CD4-positive, alpha-beta memory T cell (primary cell): ENCODE data around the gene VWF. TPM values are rescaled to one million over a fixed set of nuclear protein-coding genes. Genes with fewer than 3 reads are reported as not detected.
A peak's percentile ranks its signal among the peaks of the same experiment; 100 is the strongest.

ENCODE experiments used
- CTCF ChIA-PET: fragments of 350-600 bp; sonication (Branson Sonifier 250); formaldehyde crosslinking; loops from one replicate; lab custom pipeline; 2021; ENCODE audit warnings: inconsistent platforms; ENCODE audit not compliant: partially characterized antibody; lab: Charles Lee
- POLR2A ChIA-PET: fragments of 350-600 bp; sonication (Branson Sonifier 250); formaldehyde crosslinking; loops from one replicate; lab custom pipeline; 2021; ENCODE audit not compliant: partially characterized antibody; lab: Charles Lee
- DNase-seq, 5 donors: peaks; one replicate each; pipeline versions ENCODE4 v3.0.0 to v3.0.0-alpha.2; 2020 to 2022; ENCODE audit warnings: mixed read lengths in 1 of 5
- H3K27ac ChIP-seq: one replicate; pipeline ENCODE4 v1.7.0; 2013; ENCODE audit warnings: low read depth, low read length
- H3K27me3 ChIP-seq: 2 replicates; pipeline ENCODE4 v1.7.0; 2013; ENCODE audit warnings: mild to moderate bottlenecking, low read length, moderate library complexity; ENCODE audit not compliant: insufficient read depth
- H3K36me3 ChIP-seq: 2 replicates; pipeline ENCODE4 v1.7.0; 2013; ENCODE audit warnings: mild to moderate bottlenecking, low read length, moderate library complexity; ENCODE audit not compliant: insufficient read depth
- H3K4me1 ChIP-seq: 2 replicates; pipeline ENCODE4 v1.7.0; 2013; ENCODE audit warnings: mild to moderate bottlenecking, low read length, moderate library complexity; ENCODE audit not compliant: insufficient read depth
- H3K4me3 ChIP-seq, 2 donors: one replicate each; pipeline ENCODE4 v1.7.0; 2013; ENCODE audit warnings: low read length in 2 of 2, mild to moderate bottlenecking in 1 of 2
- H3K9me3 ChIP-seq, 2 donors: one replicate each; pipeline ENCODE4 v1.7.0; 2013; ENCODE audit warnings: low read length in 2 of 2, control low read depth in 1 of 2; ENCODE audit not compliant: control insufficient read depth in 1 of 2
- H3K27ac Mint-ChIP-seq, 7 donors: one replicate each; pipeline ENCODE4 v1.8.0; 2020 to 2021; ENCODE audit warnings: mixed read lengths in 7 of 7, mild to moderate bottlenecking in 6 of 7, inconsistent platforms in 3 of 7, moderate library complexity in 3 of 7
- H3K27me3 Mint-ChIP-seq, 2 donors: one replicate each; pipeline ENCODE4 v1.8.0; 2020 to 2021; ENCODE audit warnings: mixed read lengths in 2 of 2
- H3K36me3 Mint-ChIP-seq, 2 donors: one replicate each; pipeline ENCODE4 v1.8.0; 2020 to 2021; ENCODE audit warnings: mixed read lengths in 2 of 2, inconsistent platforms in 1 of 2, mild to moderate bottlenecking in 1 of 2
- H3K4me1 Mint-ChIP-seq, 4 donors: one replicate each; pipeline ENCODE4 v1.8.0; 2020 to 2021; ENCODE audit warnings: mixed read lengths in 4 of 4, mild to moderate bottlenecking in 1 of 4
- H3K4me3 Mint-ChIP-seq, 8 donors: one replicate each; pipeline ENCODE4 v1.8.0; 2020 to 2021; ENCODE audit warnings: mixed read lengths in 8 of 8, mild to moderate bottlenecking in 7 of 8, moderate library complexity in 6 of 8, inconsistent platforms in 3 of 8
- H3K9me3 Mint-ChIP-seq, 8 donors: one replicate each; pipeline ENCODE4 v1.8.0; 2020 to 2021; ENCODE audit warnings: mixed read lengths in 8 of 8, mild to moderate bottlenecking in 5 of 8, inconsistent platforms in 3 of 8, moderate library complexity in 1 of 8
- intact Hi-C: fragments of 100-400 bp; cut with micrococcal nuclease; formaldehyde crosslinking; loops from one replicate; pipeline ENCODE4 v1.15.1; 2023
- polyA plus RNA-seq, 2 donors: library from polyadenylated mRNA; unstranded; fragments of 300-500 nt; fragmentation: Illumina TruSeq; gene quantifications; one replicate each; pipeline ENCODE4 v1.2.3, GENCODE V29; 2021
- total RNA-seq, 2 experiments: library from RNA; stranded (reverse); gene quantifications; one replicate each; pipeline ENCODE4 v1.2.3, GENCODE V29; 2021

Gene VWF
- under 1 TPM; 0.03 to 0.17 TPM for total RNA-seq
- polyA plus RNA-seq, result under 1 TPM in 1 of 2 donors, not detected in 1; 0.15 TPM

GRCh38 chr12:6124411-6125309 is at the start of gene VWF:
Gene VWF (minus strand): TSS chr12:6124670. CDS start chr12:6123196, 1,474 bp downstream.
- H3K9me3 Mint-ChIP-seq, result no peaks in the 10 kb centered on the region
- Histone ChIP-seq H3K4me3 (no peak within 1 kb of the TSS), H3K4me1 (no peaks in the 10 kb centered on the region), H3K9me3 (no peaks in the 10 kb centered on the region), H3K27me3 (no peaks in the 10 kb centered on the region), H3K36me3 (no peaks in the 10 kb centered on the region), H3K27ac (no peak within 1 kb of the TSS)
- H3K4me3 Mint-ChIP-seq, result no peak within 1 kb of the TSS
- no peaks in the 10 kb centered on the region for H3K4me1 Mint-ChIP-seq
- ChIA-PET POLR2A (no interaction called here), CTCF (interaction anchor here (0.9 kb wide), 1 partner anchor 72 kb away, joined by 3 read pairs; no protein-coding TSS in a partner anchor)
- intact Hi-C loops, result no loop called here
- H3K36me3 Mint-ChIP-seq, result no peaks in the 10 kb centered on the region
- H3K27ac Mint-ChIP-seq, result peak within 1 kb of the TSS in 1 of 7 donors; percentile 28
- H3K27me3 Mint-ChIP-seq, result peaks cover 5 to 7% of the 10 kb centered on the region in 2 donors
- no peak for DNase-seq

- Mint-ChIP-seq H3K27ac (no peak overlapping the region), H3K4me1 (peaks cover 9 to 14% (median 12%) of the 10 kb centered on the region in 4 donors), H3K36me3 (no peaks in the 10 kb centered on the region), H3K9me3 (no peaks in the 10 kb centered on the region), H3K4me3 (no peak overlapping the region), H3K27me3 (peaks cover 10 to 11% of the 10 kb centered on the region in 2 donors)
- no peak for DNase-seq
- Histone ChIP-seq H3K27ac (no peak overlapping the region), H3K27me3 (no peaks in the 10 kb centered on the region), H3K4me3 (no peak overlapping the region), H3K9me3 (no peaks in the 10 kb centered on the region), H3K4me1 (peaks cover 10% of the 10 kb centered on the region), H3K36me3 (no peaks in the 10 kb centered on the region)
- intact Hi-C loops, result no loop called here
- ChIA-PET POLR2A (interaction anchor here (1.3 kb wide), 1 partner anchor 9 kb away, joined by 3 read pairs; no protein-coding TSS in a partner anchor), CTCF (no interaction called here)
Observed at GRCh38 chr12:6172862-6173261, 48.4 kb upstream of the VWF start.

- no peaks in the 10 kb centered on the region for H3K27me3 ChIP-seq
- H3K27ac Mint-ChIP-seq, result no peak overlapping the region
- intact Hi-C loops, result no loop called here
- no peaks in the 10 kb centered on the region for H3K36me3 Mint-ChIP-seq
- no peak overlapping the region for H3K4me3 Mint-ChIP-seq
- peaks cover 15 to 20% (median 19%) of the 10 kb centered on the region in 4 donors for H3K4me1 Mint-ChIP-seq
- H3K4me1 ChIP-seq, result peaks cover 13% of the 10 kb centered on the region
- no peaks in the 10 kb centered on the region for H3K36me3 ChIP-seq
- H3K9me3 Mint-ChIP-seq, result no peaks in the 10 kb centered on the region
- H3K27me3 Mint-ChIP-seq, result peaks cover 10 to 11% of the 10 kb centered on the region in 2 donors
- no peak for DNase-seq
- H3K9me3 ChIP-seq, result no peaks in the 10 kb centered on the region
- no peak overlapping the region for H3K27ac ChIP-seq
- POLR2A ChIA-PET, result interaction anchor here (1.3 kb wide), 1 partner anchor 9 kb away, joined by 3 read pairs; no protein-coding TSS in a partner anchor
- no peak overlapping the region for H3K4me3 ChIP-seq
- CTCF ChIA-PET, result no interaction called here
Observed at GRCh38 chr12:6172086-6172485, 47.6 kb upstream of the VWF start.

- no peaks in the 10 kb centered on the region for H3K9me3 Mint-ChIP-seq
- Histone ChIP-seq H3K4me3 (no peak overlapping the region), H3K27ac (no peak overlapping the region), H3K4me1 (peaks cover 17% of the 10 kb centered on the region), H3K9me3 (no peaks in the 10 kb centered on the region), H3K27me3 (no peaks in the 10 kb centered on the region), H3K36me3 (no peaks in the 10 kb centered on the region)
- H3K27me3 Mint-ChIP-seq, result peaks cover 8 to 9% of the 10 kb centered on the region in 2 donors
- H3K27ac Mint-ChIP-seq, result no peak overlapping the region
- H3K4me3 Mint-ChIP-seq, result no peak overlapping the region
- peaks cover 15 to 22% (median 19%) of the 10 kb centered on the region in 4 donors for H3K4me1 Mint-ChIP-seq
- no peak for DNase-seq
- ChIA-PET CTCF (no interaction called here), POLR2A (interaction anchor here (1.3 kb wide), 1 partner anchor 8 kb away, joined by 3 read pairs; no protein-coding TSS in a partner anchor)
- intact Hi-C loops, result no loop called here
- H3K36me3 Mint-ChIP-seq, result no peaks in the 10 kb centered on the region
Observed at GRCh38 chr12:6171409-6172015, 47.0 kb upstream of the VWF start.

- CTCF ChIA-PET, result interaction anchor here (1.3 to 1.7 kb wide), 4 partner anchors 8 to 100 kb away, joined by 3 to 5 read pairs (median 4); no protein-coding TSS in a partner anchor
- intact Hi-C loops, result no loop called here
- peaks cover 8% of the 10 kb centered on the region in 2 donors for H3K27me3 Mint-ChIP-seq
- Histone ChIP-seq H3K36me3 (no peaks in the 10 kb centered on the region), H3K4me1 (peaks cover 17% of the 10 kb centered on the region), H3K27ac (no peak overlapping the region), H3K27me3 (no peaks in the 10 kb centered on the region), H3K4me3 (no peak overlapping the region), H3K9me3 (no peaks in the 10 kb centered on the region)
- H3K4me3 Mint-ChIP-seq, result peak overlapping the region in 3 of 8 donors; percentile 17 to 63 (median 30)
- peak overlapping the region in 2 of 7 donors; percentile 58 to 76 for H3K27ac Mint-ChIP-seq
- POLR2A ChIA-PET, result interaction anchor here (1.6 kb wide), 1 partner anchor 26 kb away, joined by 5 read pairs; no protein-coding TSS in a partner anchor
- no peaks in the 10 kb centered on the region for H3K36me3 Mint-ChIP-seq
- DNase-seq, result peak in 1 of 5 donors; percentile 46
- H3K4me1 Mint-ChIP-seq, result peaks cover 15 to 22% (median 19%) of the 10 kb centered on the region in 4 donors
- H3K9me3 Mint-ChIP-seq, result no peaks in the 10 kb centered on the region
Observed at GRCh38 chr12:6167327-6168280, 43.1 kb upstream of the VWF start.

GRCh38 chr12:6166808-6167207 is 42.3 kb upstream of the VWF start:
- intact Hi-C loops, result no loop called here

More at GRCh38 chr12:6166808-6167207, 42.3 kb upstream of the VWF start:
- H3K36me3 Mint-ChIP-seq, result no peaks in the 10 kb centered on the region
- H3K4me3 Mint-ChIP-seq, result peak overlapping the region in 1 of 8 donors; percentile 39
- H3K27ac Mint-ChIP-seq, result no peak overlapping the region
- Histone ChIP-seq H3K27ac (no peak overlapping the region), H3K9me3 (no peaks in the 10 kb centered on the region), H3K36me3 (no peaks in the 10 kb centered on the region), H3K4me3 (no peak overlapping the region), H3K27me3 (no peaks in the 10 kb centered on the region), H3K4me1 (peaks cover 17% of the 10 kb centered on the region)
- H3K9me3 Mint-ChIP-seq, result no peaks in the 10 kb centered on the region
- ChIA-PET POLR2A (no interaction called here), CTCF (no interaction called here)
- H3K27me3 Mint-ChIP-seq, result peaks cover 6 to 8% of the 10 kb centered on the region in 2 donors
- no peak for DNase-seq
- peaks cover 15 to 22% (median 19%) of the 10 kb centered on the region in 4 donors for H3K4me1 Mint-ChIP-seq
